Islet precursor cell (in vitro differentiated cells): Measurements from ENCODE around the gene RPL13.
"Not testable (repeated sequence)": the region's sequence is repeated elsewhere in the genome, so short reads cannot be mapped to it uniquely, and the experiment has no call there.

ENCODE experiments used
- DNase-seq: peaks from one replicate; pipeline ENCODE4 v3.0.0-alpha.2; 2018

Gene RPL13

GRCh38 chr16:89564476-89565255 is 4.2 kb downstream of the RPL13 start:
- no peak for DNase-seq

- peak; percentile 77 for DNase-seq
These were observed 4.7 kb downstream of the RPL13 start for GRCh38 chr16:89565256-89565505.

- peak; percentile 81 for DNase-seq
These were observed 5.3 kb downstream of the RPL13 start for GRCh38 chr16:89565506-89566372.

GRCh38 chr16:89567656-89568594 is 7.4 kb downstream of the RPL13 start:
- DNase-seq, result no peak

- no peak for DNase-seq
These were observed 9.2 kb downstream of the RPL13 start for GRCh38 chr16:89569506-89570341.

GRCh38 chr16:89570342-89570923 is 10.0 kb downstream of the RPL13 start:
- no peak for DNase-seq

- DNase-seq, result not testable (repeated sequence)
These were observed 10.6 kb downstream of the RPL13 start for GRCh38 chr16:89570983-89571598.

- no peak for DNase-seq
These were observed 11.2 kb downstream of the RPL13 start for GRCh38 chr16:89571636-89572035.

GRCh38 chr16:89572073-89572484 is 11.6 kb downstream of the RPL13 start:
- no peak for DNase-seq

- DNase-seq, result no peak
These were observed 12.2 kb downstream of the RPL13 start for GRCh38 chr16:89572485-89573205.

GRCh38 chr16:89573826-89574680 is 13.6 kb downstream of the RPL13 start:
- peak; percentile 79 for DNase-seq

- DNase-seq, result peak; percentile 91
These were observed 14.3 kb downstream of the RPL13 start for GRCh38 chr16:89574681-89575246.

GRCh38 chr16:89575247-89576152 is 15.0 kb downstream of the RPL13 start, which contains the start of gene CPNE7:
Gene CPNE7, plus strand, starts transcription at chr16:89575758. Its CDS starts 140 bp downstream, at chr16:89575898.
- no peak for DNase-seq

- DNase-seq, result no peak
These were observed 15.9 kb downstream of the RPL13 start for GRCh38 chr16:89576153-89577054.

GRCh38 chr16:89577055-89577759 is 16.7 kb downstream of the RPL13 start:
- no peak for DNase-seq

- DNase-seq, result no peak
These were observed 18.9 kb downstream of the RPL13 start for GRCh38 chr16:89579351-89579750.
